GM10248 (cell line): Measurements from ENCODE around the gene AMPH.

Source experiments
- CTCF ChIA-PET: fragments of 300-600 bp; sonication (Branson Sonifier 250); formaldehyde crosslinking; extraction: SDS; loops from one replicate; lab custom pipeline; 2021; ENCODE audit warnings: antibody characterized with exemption; lab: Yijun Ruan, JAX
- POLR2A ChIA-PET: fragments of 350-650 bp; sonication (Branson Sonifier 250); formaldehyde crosslinking; extraction: SDS; loops from one replicate; lab custom pipeline; 2020; ENCODE audit warnings: antibody characterized with exemption; lab: Yijun Ruan, JAX
- DNase-seq: peaks from one replicate; pipeline ENCODE4 v3.0.0; 2012; ENCODE audit errors: extremely low spot score
- CTCF ChIP-seq: IDR thresholded peaks from 2 replicates; pipeline ENCODE4 v1.5.1; 2012; ENCODE audit warnings: mild to moderate bottlenecking, low read depth; ENCODE audit errors: extremely low read depth, missing control alignments, control extremely low read depth

The AMPH gene

DNA sequence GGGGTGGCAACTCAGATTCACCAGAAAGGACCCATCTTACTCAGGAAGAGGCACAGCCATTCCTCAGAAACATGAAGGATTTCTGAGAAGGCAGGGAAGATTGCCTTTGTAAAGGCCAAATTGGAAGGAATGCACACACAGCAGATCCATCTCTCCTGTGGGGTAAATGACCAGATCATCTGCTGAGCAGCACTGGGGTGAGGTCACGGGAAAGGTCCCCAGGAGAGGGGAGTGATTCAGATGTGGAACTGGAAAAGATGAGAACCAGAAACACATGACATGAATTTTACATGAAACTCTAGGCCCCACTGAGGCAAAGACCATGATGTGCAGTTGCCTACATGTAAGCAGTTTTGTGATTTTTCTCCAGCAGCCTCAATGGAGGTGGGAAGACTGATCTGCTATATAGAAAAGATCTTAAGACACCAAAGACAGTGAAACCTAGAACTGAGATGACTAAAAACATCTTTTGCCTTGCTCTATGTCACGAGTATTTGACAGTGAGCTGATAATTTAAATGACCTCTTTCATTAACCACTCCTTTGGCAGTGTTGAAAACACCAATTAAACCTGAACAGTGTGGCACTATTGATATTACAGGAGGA lies 91.6 kb downstream of the AMPH start:
- CTCF ChIA-PET, result interaction anchor here (1.0 kb wide), 1 partner anchor 171 kb away, joined by 3 read pairs; no protein-coding TSS in a partner anchor

GRCh38 chr7:38535073-38535472 lies 96.1 kb downstream of the AMPH start:
- TF ChIP-seq CTCF, result no peak
- no peak for DNase-seq
- ChIA-PET CTCF (interaction anchor here (1.4 kb wide), 1 partner anchor 32 kb away, joined by 3 read pairs; no protein-coding TSS in a partner anchor), POLR2A (no interaction called here)

More for the DNA sequence above, 91.6 kb downstream of the AMPH start:
- no peak for DNase-seq
- POLR2A ChIA-PET, result no interaction called here
- no peak for TF ChIP-seq CTCF

DNA sequence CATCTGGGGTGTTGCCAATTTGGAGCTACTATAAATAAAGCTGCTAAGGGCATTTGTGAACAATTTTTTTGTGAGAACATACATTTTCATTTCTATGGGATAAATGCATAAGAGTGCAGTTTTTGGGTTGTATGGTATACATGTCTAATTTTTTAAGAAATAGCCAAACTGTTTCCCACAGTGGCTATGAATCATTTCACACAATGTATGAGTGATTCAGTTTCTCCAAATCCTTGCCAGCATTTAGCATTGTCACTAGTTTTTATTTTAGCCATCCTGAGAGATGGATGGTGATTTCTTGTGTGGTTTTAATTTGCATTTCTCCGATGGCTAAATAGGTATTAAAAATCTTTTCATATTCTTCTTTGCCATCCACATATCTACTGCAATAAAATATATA lies 105.3 kb downstream of the AMPH start:
- CTCF ChIA-PET, result no interaction called here
- TF ChIP-seq CTCF, result no peak
- POLR2A ChIA-PET, result no interaction called here
- no peak for DNase-seq

- DNase-seq, result no peak
- ChIA-PET CTCF (no interaction called here), POLR2A (no interaction called here)
- no peak for TF ChIP-seq CTCF
Observed at GRCh38 chr7:38524786-38525185, 106.4 kb downstream of the AMPH start.

GRCh38 chr7:38520741-38521140 lies 110.4 kb downstream of the AMPH start:
- ChIA-PET CTCF (no interaction called here), POLR2A (no interaction called here)
- no peak for TF ChIP-seq CTCF
- no peak for DNase-seq

GRCh38 chr7:38518541-38518940 lies 112.6 kb downstream of the AMPH start:
- TF ChIP-seq CTCF, result no peak
- DNase-seq, result no peak
- POLR2A ChIA-PET, result no interaction called here
- CTCF ChIA-PET, result interaction anchor here (0.9 kb wide), 1 partner anchor 10 kb away, joined by 3 read pairs; no protein-coding TSS in a partner anchor
